Progenitor cell of endocrine pancreas (in vitro differentiated cells): ENCODE measurements around the gene CSMD2. TPM values are rescaled to one million over a fixed set of nuclear protein-coding genes. Genes with fewer than 3 reads are reported as not detected.

Source experiments
- DNase-seq: peaks from one replicate; pipeline ENCODE4 v3.0.0; 2021; ENCODE audit warnings: low spot score; ENCODE audit not compliant: unreplicated experiment
- H3K27ac Mint-ChIP-seq: 2 replicates; pipeline ENCODE4 v1.8.0; 2021; ENCODE audit warnings: mild to moderate bottlenecking, moderate library complexity, mixed read lengths
- H3K27me3 Mint-ChIP-seq: 2 replicates; pipeline ENCODE4 v1.8.0; 2021; ENCODE audit warnings: mixed read lengths
- H3K36me3 Mint-ChIP-seq: 2 replicates; pipeline ENCODE4 v1.8.0; 2022; ENCODE audit warnings: mixed read lengths; ENCODE audit not compliant: insufficient read depth
- H3K4me1 Mint-ChIP-seq: 2 replicates; pipeline ENCODE4 v1.8.0; 2021; ENCODE audit warnings: low read depth, mixed read lengths
- H3K4me3 Mint-ChIP-seq: 2 replicates; pipeline ENCODE4 v1.8.0; 2021; ENCODE audit warnings: low read depth, mild to moderate bottlenecking, moderate library complexity, mixed read lengths
- H3K9me3 Mint-ChIP-seq: 2 replicates; pipeline ENCODE4 v1.8.0; 2021; ENCODE audit warnings: low read depth, mixed read lengths
- total RNA-seq: library from RNA; stranded (reverse); gene quantifications from 2 replicates; pipeline ENCODE4 v1.2.1, GENCODE V29; 2021
- TF ChIP-seq, protein P1 (sequence below): fragments of 200-600 bp; sonication (generic); IDR thresholded peaks from one replicate; pipeline ENCODE4 v1.5.0; 2021; ENCODE audit warnings: antibody characterized with exemption, mild to moderate bottlenecking; ENCODE audit not compliant: unreplicated experiment

The CSMD2 gene
- total RNA-seq, 1 donor from 2014 or later = 0.38 TPM

DNA sequence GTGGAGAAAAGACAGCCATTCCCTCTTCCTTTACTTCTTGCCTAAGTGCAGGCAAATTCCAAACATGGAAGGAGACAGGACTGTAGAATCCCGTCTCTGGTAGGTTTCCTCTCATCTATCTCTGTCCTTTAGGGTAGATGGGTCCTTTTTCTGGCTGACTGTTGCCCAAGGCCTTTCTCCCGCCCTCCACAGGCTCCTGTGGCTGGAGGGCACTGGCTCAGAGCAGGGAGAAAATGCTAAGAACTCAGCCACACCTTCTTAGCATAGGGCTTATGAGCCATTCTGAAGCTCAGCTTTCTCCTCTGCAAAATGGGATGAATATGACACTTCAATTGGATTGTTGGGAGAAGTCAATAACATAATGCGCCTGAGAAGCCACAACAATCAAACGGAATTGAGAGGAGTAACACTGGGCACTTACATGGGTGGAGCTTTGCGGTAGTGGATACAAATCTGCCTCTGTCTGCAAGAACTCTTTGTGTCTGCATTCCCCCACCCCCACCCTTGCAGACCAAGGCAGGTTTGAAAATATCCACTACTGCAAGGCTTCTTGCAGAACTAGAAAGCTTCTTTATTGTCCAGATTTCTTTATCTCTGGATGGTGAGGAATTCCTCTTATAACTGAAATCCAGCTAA, 94.7 kb downstream of the CSMD2 start:
- TF ChIP-seq, protein P1, sequence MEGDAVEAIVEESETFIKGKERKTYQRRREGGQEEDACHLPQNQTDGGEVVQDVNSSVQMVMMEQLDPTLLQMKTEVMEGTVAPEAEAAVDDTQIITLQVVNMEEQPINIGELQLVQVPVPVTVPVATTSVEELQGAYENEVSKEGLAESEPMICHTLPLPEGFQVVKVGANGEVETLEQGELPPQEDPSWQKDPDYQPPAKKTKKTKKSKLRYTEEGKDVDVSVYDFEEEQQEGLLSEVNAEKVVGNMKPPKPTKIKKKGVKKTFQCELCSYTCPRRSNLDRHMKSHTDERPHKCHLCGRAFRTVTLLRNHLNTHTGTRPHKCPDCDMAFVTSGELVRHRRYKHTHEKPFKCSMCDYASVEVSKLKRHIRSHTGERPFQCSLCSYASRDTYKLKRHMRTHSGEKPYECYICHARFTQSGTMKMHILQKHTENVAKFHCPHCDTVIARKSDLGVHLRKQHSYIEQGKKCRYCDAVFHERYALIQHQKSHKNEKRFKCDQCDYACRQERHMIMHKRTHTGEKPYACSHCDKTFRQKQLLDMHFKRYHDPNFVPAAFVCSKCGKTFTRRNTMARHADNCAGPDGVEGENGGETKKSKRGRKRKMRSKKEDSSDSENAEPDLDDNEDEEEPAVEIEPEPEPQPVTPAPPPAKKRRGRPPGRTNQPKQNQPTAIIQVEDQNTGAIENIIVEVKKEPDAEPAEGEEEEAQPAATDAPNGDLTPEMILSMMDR = no peak
- H3K27ac Mint-ChIP-seq = no peak overlapping the region
- H3K4me3 Mint-ChIP-seq = no peak overlapping the region
- no peak for DNase-seq
- no peaks in the 10 kb centered on the region for H3K36me3 Mint-ChIP-seq
- H3K4me1 Mint-ChIP-seq = peaks cover 36% of the 10 kb centered on the region
- H3K9me3 Mint-ChIP-seq = peaks cover 6% of the 10 kb centered on the region
- peaks cover 6% of the 10 kb centered on the region for H3K27me3 Mint-ChIP-seq

GRCh38 chr1:34066981-34067603, 97.9 kb downstream of the CSMD2 start:
- peaks cover 9% of the 10 kb centered on the region for H3K9me3 Mint-ChIP-seq
- no peaks in the 10 kb centered on the region for H3K36me3 Mint-ChIP-seq
- TF ChIP-seq, protein P1 = no peak
- DNase-seq = no peak
- H3K4me3 Mint-ChIP-seq = no peak overlapping the region
- peaks cover 3% of the 10 kb centered on the region for H3K27me3 Mint-ChIP-seq
- peaks cover 17% of the 10 kb centered on the region for H3K4me1 Mint-ChIP-seq
- no peak overlapping the region for H3K27ac Mint-ChIP-seq

- H3K36me3 Mint-ChIP-seq = no peaks in the 10 kb centered on the region
- H3K4me3 Mint-ChIP-seq = no peak overlapping the region
- DNase-seq = no peak
- peaks cover 3% of the 10 kb centered on the region for H3K27me3 Mint-ChIP-seq
- H3K4me1 Mint-ChIP-seq = peaks cover 8% of the 10 kb centered on the region
- H3K27ac Mint-ChIP-seq = no peak overlapping the region
- TF ChIP-seq, protein P1 = no peak
- H3K9me3 Mint-ChIP-seq = peaks cover 9% of the 10 kb centered on the region
Observed at GRCh38 chr1:34066166-34066565, 98.9 kb downstream of the CSMD2 start.

GRCh38 chr1:34065498-34065897, 99.5 kb downstream of the CSMD2 start:
- Mint-ChIP-seq H3K36me3 (no peaks in the 10 kb centered on the region), H3K27ac (no peak overlapping the region), H3K4me1 (peaks cover 6% of the 10 kb centered on the region), H3K9me3 (peaks cover 9% of the 10 kb centered on the region), H3K27me3 (peaks cover 3% of the 10 kb centered on the region), H3K4me3 (no peak overlapping the region)
- TF ChIP-seq, protein P1 = no peak
- no peak for DNase-seq

GRCh38 chr1:34060901-34061415, 104.1 kb downstream of the CSMD2 start:
- no peaks in the 10 kb centered on the region for H3K36me3 Mint-ChIP-seq
- H3K27ac Mint-ChIP-seq = no peak overlapping the region
- no peak overlapping the region for H3K4me3 Mint-ChIP-seq
- peaks cover 3% of the 10 kb centered on the region for H3K4me1 Mint-ChIP-seq
- peaks cover 3% of the 10 kb centered on the region for H3K9me3 Mint-ChIP-seq
- TF ChIP-seq, protein P1 = no peak
- peaks cover 6% of the 10 kb centered on the region for H3K27me3 Mint-ChIP-seq
- no peak for DNase-seq
